WTC11 (cell line): ENCODE data around the gene AVPI1. TPM values are rescaled to one million over a fixed set of nuclear protein-coding genes. Genes with fewer than 3 reads are reported as not detected.

Experiments used
- ATAC-seq: fragments of 200-7000 bp; cut with Tn5 transposase; 2 replicates; pipeline ENCODE4 v1.10.0; 2021; ENCODE audit warnings: mild to moderate bottlenecking, moderate library complexity
- CTCF ChIA-PET: fragments of 300-600 bp; sonication (Branson Sonifier 250); formaldehyde crosslinking; loops from one replicate; lab custom pipeline; 2021; ENCODE audit warnings: antibody characterized with exemption; lab: Charles Lee
- POLR2A ChIA-PET: fragments of 350-600 bp; sonication (Branson Sonifier 250); formaldehyde crosslinking; loops from one replicate; lab custom pipeline; 2021; ENCODE audit warnings: antibody characterized with exemption; lab: Charles Lee
- DNase-seq: peaks from one replicate; pipeline ENCODE4 v3.0.0; 2021; ENCODE audit warnings: low spot score
- H3K27ac Mint-ChIP-seq: 2 replicates; pipeline ENCODE4 v1.8.0; 2021; ENCODE audit warnings: mixed read lengths
- H3K27me3 Mint-ChIP-seq: 2 replicates; pipeline ENCODE4 v1.8.0; 2021; ENCODE audit warnings: low read depth, mild to moderate bottlenecking, moderate library complexity, mixed read lengths
- H3K36me3 Mint-ChIP-seq: 2 replicates; pipeline ENCODE4 v1.8.0; 2021; ENCODE audit warnings: mixed read lengths
- H3K4me1 Mint-ChIP-seq: 2 replicates; pipeline ENCODE4 v1.8.0; 2022; ENCODE audit warnings: mixed read lengths
- H3K4me3 Mint-ChIP-seq: 2 replicates; pipeline ENCODE4 v1.8.0; 2021; ENCODE audit warnings: mild to moderate bottlenecking, moderate library complexity, mixed read lengths
- H3K9me3 Mint-ChIP-seq: 2 replicates; pipeline ENCODE4 v1.8.0; 2021; ENCODE audit warnings: mixed read lengths
- AR ChIP-seq: fragments of 250-450 bp; sonication (Bioruptor Pico); IDR thresholded peaks from 2 replicates; pipeline ENCODE4 v1.9.0; 2021; ENCODE audit warnings: mild to moderate bottlenecking
- ATF3 ChIP-seq: sonication (generic); formaldehyde crosslinking; conservative IDR thresholded peaks from 2 replicates; pipeline ENCODE4 v1.8.1; 2022; ENCODE audit warnings: mild to moderate bottlenecking, missing genetic modification reagents
- CBFB ChIP-seq: sonication (generic); formaldehyde crosslinking; IDR thresholded peaks from 2 replicates; pipeline ENCODE4 v1.8.1; 2022; ENCODE audit warnings: mild to moderate bottlenecking, low read depth, missing genetic modification reagents
- CREB1 ChIP-seq: sonication (generic); formaldehyde crosslinking; IDR thresholded peaks from 2 replicates; pipeline ENCODE4 v1.8.0; 2023; ENCODE audit warnings: mild to moderate bottlenecking, missing genetic modification reagents
- E2F5 ChIP-seq: sonication (generic); formaldehyde crosslinking; IDR thresholded peaks from 2 replicates; pipeline ENCODE4 v1.8.1; 2022; ENCODE audit warnings: mild to moderate bottlenecking, moderate library complexity, missing genetic modification reagents
- ELF4 ChIP-seq: sonication (generic); formaldehyde crosslinking; IDR thresholded peaks from 2 replicates; pipeline ENCODE4 v1.8.1; 2022; ENCODE audit warnings: low read depth, mild to moderate bottlenecking, moderate library complexity, missing genetic modification reagents
- ESRRA ChIP-seq: sonication (generic); formaldehyde crosslinking; IDR thresholded peaks from 2 replicates; pipeline ENCODE4 v1.8.1; 2022; ENCODE audit warnings: mild to moderate bottlenecking, missing genetic modification reagents, borderline replicate concordance
- ETV6 ChIP-seq: sonication (generic); formaldehyde crosslinking; IDR thresholded peaks from 2 replicates; pipeline ENCODE4 v1.8.1; 2022; ENCODE audit warnings: mild to moderate bottlenecking, missing genetic modification reagents
- GRHL2 ChIP-seq: fragments of 250-450 bp; sonication (Bioruptor Pico); IDR thresholded peaks from 2 replicates; pipeline ENCODE4 v1.8.0; 2022; ENCODE audit warnings: mild to moderate bottlenecking, moderate library complexity; ENCODE audit not compliant: insufficient replicate concordance, severe bottlenecking
- IRF1 ChIP-seq: sonication (generic); formaldehyde crosslinking; IDR thresholded peaks from 2 replicates; pipeline ENCODE4 v1.8.0; 2023; ENCODE audit warnings: missing genetic modification reagents
- MAX ChIP-seq: sonication (generic); formaldehyde crosslinking; IDR thresholded peaks from 2 replicates; pipeline ENCODE4 v1.8.0; 2022; ENCODE audit warnings: mild to moderate bottlenecking, missing genetic modification reagents
- MLX ChIP-seq: sonication (generic); formaldehyde crosslinking; IDR thresholded peaks from 2 replicates; pipeline ENCODE4 v1.8.1; 2023; ENCODE audit warnings: mild to moderate bottlenecking, missing genetic modification reagents, moderate library complexity
- MYBL2 ChIP-seq: sonication (generic); formaldehyde crosslinking; IDR thresholded peaks from 2 replicates; pipeline ENCODE4 v1.8.1; 2023; ENCODE audit warnings: mild to moderate bottlenecking, moderate library complexity, missing genetic modification reagents
- NFE2L1 ChIP-seq: sonication (generic); formaldehyde crosslinking; IDR thresholded peaks from 2 replicates; pipeline ENCODE4 v1.8.1; 2023; ENCODE audit warnings: missing genetic modification reagents
- SMAD4 ChIP-seq: sonication (generic); formaldehyde crosslinking; IDR thresholded peaks from 2 replicates; pipeline ENCODE4 v1.8.0; 2022; ENCODE audit warnings: mild to moderate bottlenecking, missing genetic modification reagents
- ZNF121 ChIP-seq: sonication (generic); formaldehyde crosslinking; IDR thresholded peaks from 2 replicates; pipeline ENCODE4 v1.8.0; 2023; ENCODE audit warnings: missing genetic modification reagents
- ZNF317 ChIP-seq: sonication (generic); formaldehyde crosslinking; IDR thresholded peaks from 2 replicates; pipeline ENCODE4 v1.8.1; 2023; ENCODE audit warnings: low read depth, mild to moderate bottlenecking, moderate library complexity, missing genetic modification reagents, borderline replicate concordance
- ZSCAN18 ChIP-seq: fragments of 250-450 bp; sonication (Bioruptor Pico); IDR thresholded peaks from 2 replicates; pipeline ENCODE4 v2.1.2; 2022; ENCODE audit warnings: mild to moderate bottlenecking, moderate library complexity
- total RNA-seq: library from RNA; stranded (reverse); gene quantifications from 3 replicates; pipeline ENCODE4 v1.2.3, GENCODE V29; 2021

AVPI1 gene
- total RNA-seq, 1 experiment from 2014 or later, result 9.8 TPM

GRCh38 chr10:97736403-97736901 is 49.4 kb upstream of the AVPI1 start (continued):
- TF ChIP-seq AR (no peak), CREB1 (CRISPR knock-in tag) (no peak), ETV6 (CRISPR knock-in tag) (no peak), ATF3 (CRISPR knock-in tag) (no peak), CBFB (no peak), MLX (CRISPR knock-in tag) (no peak)

GRCh38 chr10:97734021-97734420 is 47.0 kb upstream of the AVPI1 start:
- CTCF ChIA-PET, result interaction anchor here (0.7 to 7.8 kb wide), 7 partner anchors 14 to 162 kb away, joined by 3 to 56 read pairs (median 3); partner anchors contain the start of genes ANKRD2 and MARVELD1
- POLR2A ChIA-PET, result no interaction called here

More at GRCh38 chr10:97734021-97734420, 47.0 kb upstream of the AVPI1 start:
- DNase-seq, result no peak
- Mint-ChIP-seq H3K27ac (no peak overlapping the region), H3K9me3 (peaks cover 14% of the 10 kb centered on the region), H3K4me1 (peaks cover 10% of the 10 kb centered on the region), H3K4me3 (no peak overlapping the region), H3K27me3 (peaks cover 38% of the 10 kb centered on the region), H3K36me3 (peaks cover 13% of the 10 kb centered on the region)
- ATAC-seq, result no peak
- TF ChIP-seq NFE2L1 (no peak), IRF1 (CRISPR knock-in tag) (no peak), ZSCAN18 (CRISPR knock-in tag) (no peak), SMAD4 (CRISPR knock-in tag) (no peak), E2F5 (CRISPR knock-in tag) (no peak), ESRRA (CRISPR knock-in tag) (no peak), ELF4 (CRISPR knock-in tag) (no peak), ETV6 (CRISPR knock-in tag) (no peak), MYBL2 (CRISPR knock-in tag) (no peak), ZNF317 (CRISPR knock-in tag) (no peak), CREB1 (CRISPR knock-in tag) (no peak), GRHL2 (CRISPR knock-in tag) (no peak), ZNF121 (CRISPR knock-in tag) (no peak), MAX (CRISPR knock-in tag) (no peak)
